ENCODE results near the gene LRP6.

- no peak for TF ChIP-seq CTCF (conservative IDR thresholded peaks at IDR 0.05; ENCODE audit: low read depth in 2 of 2)
- no peak for TF ChIP-seq EZH2 (IDR thresholded peaks at IDR 0.05; ENCODE audit: low read depth, unreplicated experiment)
- TF ChIP-seq POLR2AphosphoS5 (IDR thresholded peaks at IDR 0.05; ENCODE audit: low read depth): no peak
- TF ChIP-seq REST (IDR thresholded peaks at IDR 0.05; ENCODE audit: unreplicated experiment): no peak
- TF ChIP-seq JUNB (IDR thresholded peaks at IDR 0.05; ENCODE audit: unreplicated experiment): no peak
- TF ChIP-seq CREB1 (CRISPR knock-in tag; IDR thresholded peaks at IDR 0.05; ENCODE audit: low read depth): no peak
- TF ChIP-seq NANOG (IDR thresholded peaks at IDR 0.05; ENCODE audit: borderline replicate concordance): no peak
Observed at GRCh38 chr12:12182703-12183365, 84.0 kb downstream of the LRP6 start.
